Glutamatergic neuron (in vitro differentiated cells): ENCODE results near the gene LIPF. TPM values are rescaled to one million over a fixed set of nuclear protein-coding genes. Genes with fewer than 3 reads are reported as not detected.

Experiments used
- DNase-seq: peaks from one replicate; pipeline ENCODE4 v3.0.0; 2022
- H3K27ac Mint-ChIP-seq: one replicate; pipeline ENCODE4 v1.8.0; 2020; ENCODE audit warnings: mild to moderate bottlenecking, mixed read lengths, inconsistent platforms; ENCODE audit not compliant: unreplicated experiment
- H3K27me3 Mint-ChIP-seq: one replicate; pipeline ENCODE4 v1.8.0; 2020; ENCODE audit warnings: mild to moderate bottlenecking, moderate library complexity, mixed read lengths, inconsistent platforms; ENCODE audit not compliant: unreplicated experiment
- H3K36me3 Mint-ChIP-seq: one replicate; pipeline ENCODE4 v1.8.0; 2020; ENCODE audit warnings: mild to moderate bottlenecking, mixed read lengths, inconsistent platforms; ENCODE audit not compliant: unreplicated experiment
- H3K4me1 Mint-ChIP-seq: one replicate; pipeline ENCODE4 v1.8.0; 2020; ENCODE audit warnings: mild to moderate bottlenecking, low read depth, mixed read lengths, inconsistent platforms; ENCODE audit not compliant: unreplicated experiment
- H3K4me3 Mint-ChIP-seq: one replicate; pipeline ENCODE4 v1.8.0; 2020; ENCODE audit warnings: mild to moderate bottlenecking, mixed read lengths, inconsistent platforms; ENCODE audit not compliant: unreplicated experiment
- H3K9me3 Mint-ChIP-seq: one replicate; pipeline ENCODE4 v1.8.0; 2020; ENCODE audit warnings: mild to moderate bottlenecking, moderate library complexity, mixed read lengths, inconsistent platforms; ENCODE audit not compliant: unreplicated experiment
- CTCF ChIP-seq: fragments of 200-600 bp; sonication (generic); IDR thresholded peaks from one replicate; pipeline ENCODE4 v1.5.0; 2021; ENCODE audit not compliant: partially characterized antibody, unreplicated experiment
- long read RNA-seq: library from polyadenylated mRNA; unstranded; transcript quantifications from one replicate; pipeline ENCODE4 v2.0.0, GENCODE V29; 2020; ENCODE audit not compliant: unreplicated experiment
- total RNA-seq: library from RNA; stranded (reverse); fragmentation: NEBNext Ultra II Directional; extraction: Animal tissue kit (Norgen Biotek cat#: 25700); gene quantifications from one replicate; pipeline ENCODE4 v1.2.1, GENCODE V29; 2021; ENCODE audit not compliant: unreplicated experiment

Gene LIPF
- total RNA-seq: not detected
- long read RNA-seq: 0 reads

DNA sequence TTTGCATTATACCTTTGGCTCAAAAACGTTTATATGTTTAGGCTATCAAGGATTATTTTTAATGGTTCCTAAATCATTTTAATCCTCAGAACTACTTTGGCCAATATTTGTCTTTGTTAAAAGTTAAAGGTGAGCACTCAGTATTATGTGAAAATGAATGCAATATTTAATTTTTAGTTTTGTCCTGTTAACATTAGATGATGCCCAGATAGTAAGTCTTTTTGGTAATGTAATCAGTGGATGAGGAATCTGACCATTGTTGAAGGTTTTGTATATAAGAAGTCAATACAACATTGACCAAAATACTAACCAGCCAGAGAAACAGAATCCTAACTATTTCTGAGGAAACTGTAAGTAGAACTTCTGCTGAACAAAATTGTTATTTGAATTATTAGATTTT lies at the start of gene LIPF:
LIPF (plus strand) TSS at position 301 of the 400 bp plus-strand sequence. CDS start 2,856 bp downstream, outside the sequence.
- no peaks in the 10 kb centered on the region for H3K27me3 Mint-ChIP-seq
- DNase-seq: no peak
- no peaks in the 10 kb centered on the region for H3K9me3 Mint-ChIP-seq
- no peaks in the 10 kb centered on the region for H3K36me3 Mint-ChIP-seq
- no peak within 1 kb of the TSS for H3K27ac Mint-ChIP-seq
- H3K4me1 Mint-ChIP-seq: peaks cover 6% of the 10 kb centered on the region
- TF ChIP-seq CTCF: no peak
- no peak within 1 kb of the TSS for H3K4me3 Mint-ChIP-seq

- H3K4me1 Mint-ChIP-seq: no peaks in the 10 kb centered on the region
- DNase-seq: peak; percentile 14
- TF ChIP-seq CTCF: no peak
- H3K9me3 Mint-ChIP-seq: no peaks in the 10 kb centered on the region
- H3K27ac Mint-ChIP-seq: no peak overlapping the region
- H3K4me3 Mint-ChIP-seq: no peak overlapping the region
- no peaks in the 10 kb centered on the region for H3K36me3 Mint-ChIP-seq
- no peaks in the 10 kb centered on the region for H3K27me3 Mint-ChIP-seq
Measured at GRCh38 chr10:88616250-88616977, 47.8 kb upstream of the LIPF start.

GRCh38 chr10:88617772-88618300 lies 46.4 kb upstream of the LIPF start:
- Mint-ChIP-seq H3K27ac (no peak overlapping the region), H3K27me3 (no peaks in the 10 kb centered on the region), H3K4me3 (no peak overlapping the region), H3K9me3 (no peaks in the 10 kb centered on the region), H3K4me1 (no peaks in the 10 kb centered on the region), H3K36me3 (no peaks in the 10 kb centered on the region)
- no peak for TF ChIP-seq CTCF
- no peak for DNase-seq

- Mint-ChIP-seq H3K36me3 (no peaks in the 10 kb centered on the region), H3K27me3 (no peaks in the 10 kb centered on the region), H3K27ac (no peak overlapping the region), H3K9me3 (no peaks in the 10 kb centered on the region), H3K4me3 (no peak overlapping the region), H3K4me1 (no peaks in the 10 kb centered on the region)
- no peak for DNase-seq
- TF ChIP-seq CTCF: no peak
Measured at GRCh38 chr10:88618496-88618895, 45.7 kb upstream of the LIPF start.

- Mint-ChIP-seq H3K9me3 (no peaks in the 10 kb centered on the region), H3K27ac (no peak overlapping the region), H3K4me3 (no peak overlapping the region), H3K36me3 (no peaks in the 10 kb centered on the region), H3K4me1 (no peaks in the 10 kb centered on the region), H3K27me3 (no peaks in the 10 kb centered on the region)
- DNase-seq: no peak
- no peak for TF ChIP-seq CTCF
Measured at GRCh38 chr10:88620441-88620840, 43.8 kb upstream of the LIPF start.
